Measurements from ENCODE around the gene UBQLN1. TPM values are rescaled to one million over a fixed set of nuclear protein-coding genes. Genes with fewer than 3 reads are reported as not detected.

UBQLN1 gene
- total RNA-seq, 1 experiment from 2014 or later = 111 TPM

- Histone ChIP-seq H4K5ac (ENCODE audit: insufficient read length, low read depth, low read length) (no peak overlapping the region), H3K56ac (ENCODE audit: insufficient read length, low read depth, low read length) (no peak overlapping the region), H4K8ac (replicated peaks; ENCODE audit: insufficient read length, low read depth, low read length) (no peak overlapping the region), H3K18ac (ENCODE audit: insufficient read length, low read depth, low read length) (no peak overlapping the region), H4K20me1 (ENCODE audit: control insufficient read depth, insufficient read depth, insufficient read length) (no peaks in the 10 kb centered on the region), H2BK120ac (ENCODE audit: low read depth, low read length, poor library complexity, severe bottlenecking) (no peak overlapping the region), H3K9ac (ENCODE audit: extremely low read depth, insufficient read length, low read length) (no peak overlapping the region), H2AK5ac (ENCODE audit: insufficient read length, low read length) (no peak overlapping the region), H2BK15ac (ENCODE audit: low read depth, low read length) (no peak overlapping the region), H2AFZ (ENCODE audit: low read length) (no peak overlapping the region), H3K23me2 (ENCODE audit: insufficient read length, low read depth, low read length, poor library complexity, severe bottlenecking) (no peaks in the 10 kb centered on the region), H3K9me3 (ENCODE audit: control insufficient read depth, low read depth, low read length) (no peaks in the 10 kb centered on the region), H2BK12ac (ENCODE audit: insufficient read length, low read depth, low read length) (no peak overlapping the region), H2BK20ac (ENCODE audit: low read depth, low read length, poor library complexity, severe bottlenecking) (no peak overlapping the region), H2BK5ac (ENCODE audit: insufficient read length, low read length) (no peak overlapping the region), H4K91ac (ENCODE audit: insufficient read length, low read depth, low read length) (no peak overlapping the region), H3K14ac (ENCODE audit: insufficient read depth, low read length) (no peak overlapping the region), H3K27ac (ENCODE audit: insufficient read length, low read depth, low read length) (no peak overlapping the region), H3K79me2 (ENCODE audit: insufficient read depth, low read length) (no peaks in the 10 kb centered on the region), H3K79me1 (ENCODE audit: insufficient read depth, low read depth, low read length, poor library complexity, severe bottlenecking) (no peaks in the 10 kb centered on the region), H3K4ac (ENCODE audit: low read depth, low read length) (no peak overlapping the region), H3T11ph (ENCODE audit: low read length) (no peak overlapping the region), H3K23ac (ENCODE audit: insufficient read length, low read depth, low read length) (no peak overlapping the region), H3K4me1 (ENCODE audit: insufficient read depth, low read length) (no peaks in the 10 kb centered on the region), H3K27me3 (ENCODE audit: insufficient read depth, low read length) (no peaks in the 10 kb centered on the region), H3K4me2 (ENCODE audit: insufficient read depth, insufficient read length, low read length) (no peak overlapping the region)
- no peak for TF ChIP-seq CTCF (conservative IDR thresholded peaks at IDR 0.05)
- Mint-ChIP-seq H3K4me1 (peaks cover 31 to 39% of the 10 kb centered on the region in 2 experiments), H3K9me3 (no peaks in the 10 kb centered on the region), H3K27me3 (ENCODE audit: low read depth) (peaks cover 2% of the 10 kb centered on the region), H3K27ac (peak overlapping the region in 2 of 3 experiments; percentile 11 to 27; a peak in 2 of 7 replicates), H3K4me3 (peak overlapping the region in 1 of 2 experiments; percentile 66; a peak in 2 of 5 replicates), H3K36me3 (ENCODE audit: insufficient read depth in 1 of 3, low read depth in 3 of 3) (peaks cover 0 to 5% (median 4%) of the 10 kb centered on the region in 3 experiments; a peak in 4 of 7 replicates)
- no CpG with 5 or more reads among the region's 11 CpGs for WGBS (ENCODE audit: extremely low coverage, insufficient read length, low lambda C conversion rate)
- peak; percentile 89 for DNase-seq
These were observed 76.8 kb downstream of the UBQLN1 start for GRCh38 chr9:83630938-83631457.

Measured in H9 (cell line).